Upper lobe of left lung (tissue), 6 donors: ENCODE data around the gene MYH7B. TPM values are rescaled to one million over a fixed set of nuclear protein-coding genes. Genes with fewer than 3 reads are reported as not detected.

Experiments used
- ATAC-seq, 2 donors: fragments of 200-7000 bp; cut with Tn5 transposase; one replicate each; pipeline ENCODE4 v1.9.1; 2022; ENCODE audit warnings: mild to moderate bottlenecking in 2 of 2, moderate library complexity in 2 of 2; ENCODE audit not compliant: low FRiP score in 2 of 2
- DNase-seq, 2 donors: peaks; one replicate each; pipeline ENCODE4 v3.0.0-alpha.2; 2019 to 2020
- H3K27ac ChIP-seq, 4 donors: fragments of 200-600 bp; sonication (generic); one replicate each; pipeline ENCODE4 v1.5.1; 2016 to 2019
- H3K27me3 ChIP-seq, 4 donors: fragments of 200-600 bp; sonication (generic); one replicate each; pipeline ENCODE4 v1.5.1; 2017 to 2019
- H3K36me3 ChIP-seq, 4 donors: fragments of 200-600 bp; sonication (generic); one replicate each; pipeline ENCODE4 v1.5.1; 2016 to 2019
- H3K4me1 ChIP-seq, 4 donors: fragments of 200-600 bp; sonication (generic); one replicate each; pipeline ENCODE4 v1.5.1; 2018 to 2019
- H3K4me3 ChIP-seq, 4 donors: fragments of 200-600 bp; sonication (generic); one replicate each; pipeline ENCODE4 v1.5.1; 2017 to 2019; ENCODE audit warnings: mild to moderate bottlenecking in 2 of 4, moderate library complexity in 1 of 4
- H3K9me3 ChIP-seq, 4 donors: fragments of 200-600 bp; sonication (generic); one replicate each; pipeline ENCODE4 v1.5.1; 2018 to 2019
- CTCF ChIP-seq, 6 experiments: fragments of 450-650 bp in 4 of 6; fragments of 200-600 bp in 2 of 6; sonication (generic) in 2 of 6; IDR thresholded peaks; one replicate each; pipeline ENCODE4 v1.5.1; 2016 to 2019; ENCODE audit warnings: antibody characterized with exemption in 6 of 6
- EP300 ChIP-seq, 4 donors: sonication (generic); formaldehyde crosslinking; IDR thresholded peaks; one replicate each; pipeline ENCODE4 v1.5.1; 2017; ENCODE audit warnings: antibody characterized with exemption in 4 of 4, control low read depth in 2 of 4
- POLR2A ChIP-seq, 4 donors: fragments of 450-650 bp; IDR thresholded peaks; one replicate each; pipeline ENCODE4 v1.5.1; 2016 to 2017; ENCODE audit warnings: antibody characterized with exemption in 4 of 4, mild to moderate bottlenecking in 2 of 4
- POLR2AphosphoS5 ChIP-seq, 2 donors: sonication (generic); formaldehyde crosslinking; IDR thresholded peaks; one replicate each; pipeline ENCODE4 v1.5.1; 2017; ENCODE audit warnings: antibody characterized with exemption in 2 of 2
- WGBS, 2 donors: methylation state at CpG; one replicate each; pipeline ENCODE4 v1.1.5; 2017 to 2018; 5-methylcytosine and 5-hydroxymethylcytosine counted together
- total RNA-seq, 6 donors: library from RNA; depleted of rRNA in 4 of 6; stranded (reverse); fragments of >200 nt in 4 of 6; gene quantifications; one replicate each; pipeline versions ENCODE4 v1.1.0 to v1.2.1, GENCODE V29; 2016 to 2021
- donor health status: DM: no; HTN: no; CAD: no; lungs with moderate emphysema.
- donor health status: DM: no; HTN: yes; CAD: no; lungs with severe emphysema.

Gene MYH7B
- total RNA-seq, 6 donors from 2014 or later, result 0.51 to 11.5 (median 0.91) TPM; not detected in 1

GRCh38 chr20:34970193-34970840, 14.6 kb downstream of the MYH7B start:
- DNase-seq (no peak), ATAC-seq (no peak)
- no peaks in the 10 kb centered on the region for H3K36me3 ChIP-seq
- H3K9me3 ChIP-seq, result no peaks in the 10 kb centered on the region
- no peaks in the 10 kb centered on the region for H3K27me3 ChIP-seq
- H3K27ac ChIP-seq, result no peak overlapping the region
- H3K4me3 ChIP-seq, result no peak overlapping the region
- WGBS, 2 donors, result 86 to 87% methylated on average over 4 to 7 of the region's 7 CpGs
- H3K4me1 ChIP-seq, result no peaks in the 10 kb centered on the region
- TF ChIP-seq POLR2AphosphoS5 (IDR thresholded peaks at IDR 0.05) (no peak), CTCF (IDR thresholded peaks at IDR 0.05) (no peak)

- H3K36me3 ChIP-seq, result no peaks in the 10 kb centered on the region
Observed at GRCh38 chr20:34970846-34971560, 15.3 kb downstream of the MYH7B start.

GRCh38 chr20:34971561-34972235, 16.0 kb downstream of the MYH7B start:
- H3K36me3 ChIP-seq, result no peaks in the 10 kb centered on the region
- no peaks in the 10 kb centered on the region for H3K4me1 ChIP-seq
- H3K9me3 ChIP-seq, result no peaks in the 10 kb centered on the region
- WGBS, 2 donors, result 70 to 76% methylated on average over 10 of the region's 10 CpGs
- no peaks in the 10 kb centered on the region for H3K27me3 ChIP-seq
- no peak overlapping the region for H3K27ac ChIP-seq
- TF ChIP-seq EP300 (IDR thresholded peaks at IDR 0.05) (no peak), POLR2A (IDR thresholded peaks at IDR 0.05) (no peak), CTCF (IDR thresholded peaks at IDR 0.05) (no peak), POLR2AphosphoS5 (IDR thresholded peaks at IDR 0.05) (no peak)
- DNase-seq, result no peak
- H3K4me3 ChIP-seq, result no peak overlapping the region
- no peak for ATAC-seq

More at GRCh38 chr20:34970846-34971560, 15.3 kb downstream of the MYH7B start:
- H3K4me3 ChIP-seq, result no peak overlapping the region
- 90 to 92% methylated on average over 8 to 9 of the region's 9 CpGs for WGBS, 2 donors
- ATAC-seq (no peak), DNase-seq (no peak)
- no peak overlapping the region for H3K27ac ChIP-seq
- H3K4me1 ChIP-seq, result no peaks in the 10 kb centered on the region
- H3K27me3 ChIP-seq, result no peaks in the 10 kb centered on the region
- no peaks in the 10 kb centered on the region for H3K9me3 ChIP-seq
- TF ChIP-seq POLR2A (IDR thresholded peaks at IDR 0.05), result no peak
- no peak for TF ChIP-seq CTCF (IDR thresholded peaks at IDR 0.05)
- TF ChIP-seq EP300 (IDR thresholded peaks at IDR 0.05), result no peak
- no peak for TF ChIP-seq POLR2AphosphoS5 (IDR thresholded peaks at IDR 0.05)

GRCh38 chr20:34974246-34974645, 18.6 kb downstream of the MYH7B start:
- Histone ChIP-seq H3K27me3 (no peaks in the 10 kb centered on the region), H3K36me3 (no peaks in the 10 kb centered on the region), H3K9me3 (no peaks in the 10 kb centered on the region), H3K4me3 (no peak overlapping the region), H3K4me1 (no peaks in the 10 kb centered on the region), H3K27ac (no peak overlapping the region)
- DNase-seq, result no peak
- no peak for ATAC-seq
- no peak for TF ChIP-seq CTCF (IDR thresholded peaks at IDR 0.05)
- TF ChIP-seq POLR2AphosphoS5 (IDR thresholded peaks at IDR 0.05), result no peak
- no peak for TF ChIP-seq EP300 (IDR thresholded peaks at IDR 0.05)
- TF ChIP-seq POLR2A (IDR thresholded peaks at IDR 0.05), result no peak
- 63 to 84% methylated on average over 4 of the region's 4 CpGs for WGBS, 2 donors
